ENCODE measurements around the gene RBM15.

DNA sequence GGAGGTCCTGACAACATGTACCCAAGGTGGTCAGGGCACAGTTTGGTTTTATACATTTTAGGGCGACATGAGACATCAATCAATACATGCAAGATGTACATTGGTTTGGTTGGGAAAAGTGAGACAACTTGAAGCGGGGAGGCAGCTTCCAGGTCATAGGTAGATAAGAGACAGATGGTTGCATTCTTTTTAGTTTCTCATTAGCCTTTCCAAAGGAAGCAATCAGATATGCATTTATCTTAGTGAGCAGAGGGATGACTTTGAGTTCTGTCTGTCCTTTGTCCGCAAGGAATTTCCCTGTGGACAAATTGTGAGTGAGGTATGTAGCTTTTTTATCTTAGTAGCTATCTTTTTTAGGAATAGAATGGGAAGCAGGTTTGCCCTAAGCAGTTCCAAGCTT lies 10.5 kb upstream of the RBM15 start:
- no peak for TF ChIP-seq POLR2AphosphoS5 (IDR thresholded peaks at IDR 0.05; ENCODE audit: low read depth, low read length)
- no peak for TF ChIP-seq POLR2A (IDR thresholded peaks at IDR 0.05; ENCODE audit: low read depth, low read length)
- TF ChIP-seq TAF1 (IDR thresholded peaks at IDR 0.05; ENCODE audit: low read depth, low read length), result no peak
- no peak for TF ChIP-seq POU2F2 (IDR thresholded peaks at IDR 0.05; ENCODE audit: low read depth, low read length)
- no peak for TF ChIP-seq SPI1 (IDR thresholded peaks at IDR 0.05; ENCODE audit: low read depth, low read length)
